GM19043 (cell line): ENCODE data around the gene KCNG2.

ENCODE experiments used
- ATAC-seq: cut with Tn5 transposase; IDR thresholded peaks from one replicate; pipeline ENCODE4 v1.9.1; 2021; ENCODE audit warnings: low read depth; ENCODE audit not compliant: unreplicated experiment

KCNG2 gene

GRCh38 chr18:79934311-79935097 is 136.8 kb downstream of the KCNG2 start:
- no peak for ATAC-seq

GRCh38 chr18:79935098-79935480 is 137.4 kb downstream of the KCNG2 start:
- no peak for ATAC-seq

- no peak for ATAC-seq
Measured at GRCh38 chr18:79935499-79935898, 137.8 kb downstream of the KCNG2 start.

GRCh38 chr18:79935925-79936324 is 138.2 kb downstream of the KCNG2 start:
- no peak for ATAC-seq

DNA sequence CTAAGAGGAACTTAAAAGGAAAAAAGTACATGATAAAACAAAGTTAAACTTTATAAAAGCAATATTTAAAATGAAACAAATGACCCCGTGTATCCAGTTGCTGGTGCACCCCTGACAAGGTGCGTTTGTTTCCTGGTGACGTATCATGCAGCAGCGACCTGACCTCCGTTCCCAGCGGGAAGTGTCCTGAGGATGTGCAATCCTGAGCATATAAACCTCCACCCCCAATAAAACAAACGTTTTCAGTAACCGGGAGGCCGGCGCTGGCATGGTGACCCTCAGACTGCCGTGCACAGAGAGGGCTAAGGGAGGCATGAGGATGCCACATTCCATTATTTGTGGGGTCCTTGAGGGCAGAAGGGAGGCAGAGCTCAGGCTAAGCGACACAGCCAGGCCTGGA is 138.9 kb downstream of the KCNG2 start:
- no peak for ATAC-seq

- no peak for ATAC-seq
Measured at GRCh38 chr18:79937103-79937860, 139.5 kb downstream of the KCNG2 start.

DNA sequence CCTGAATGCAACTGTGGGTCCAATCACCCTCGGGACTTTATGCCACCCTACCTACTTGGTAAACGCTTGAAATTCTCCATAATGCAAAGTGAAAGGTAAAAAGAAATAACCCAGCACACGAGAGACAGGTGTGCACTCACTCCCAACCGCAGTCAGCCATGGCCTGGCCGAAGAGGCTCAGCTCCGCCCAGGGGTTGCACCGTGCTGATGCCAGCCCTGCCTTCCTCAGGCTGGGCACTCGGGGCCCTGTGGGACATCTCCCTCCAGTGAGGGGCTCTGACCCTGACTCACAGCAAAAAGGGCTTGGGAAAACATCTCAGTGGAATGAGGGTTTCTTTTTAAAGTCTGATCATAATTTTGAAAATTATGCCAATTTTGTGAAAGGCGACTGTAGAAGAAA is 140.5 kb downstream of the KCNG2 start:
- no peak for ATAC-seq

DNA sequence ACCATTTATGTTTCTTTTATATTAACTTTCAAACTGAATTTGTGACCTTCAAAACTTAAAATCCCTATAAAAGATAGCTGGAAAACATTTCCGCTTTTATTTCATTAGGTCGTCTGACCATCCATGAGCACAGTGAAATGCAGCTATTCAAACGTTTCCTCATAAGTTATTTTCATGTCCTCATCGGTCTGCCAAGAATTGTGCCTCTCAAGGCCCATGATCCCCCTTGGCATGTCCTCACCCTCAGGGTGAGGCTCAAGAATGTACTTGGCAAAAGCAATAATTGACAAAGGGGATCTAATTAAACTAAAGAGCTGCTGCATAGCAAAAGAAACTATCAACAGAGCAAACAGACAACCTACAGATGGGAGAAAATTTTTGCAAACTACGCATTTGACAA is 141.4 kb downstream of the KCNG2 start:
- ATAC-seq = no peak

DNA sequence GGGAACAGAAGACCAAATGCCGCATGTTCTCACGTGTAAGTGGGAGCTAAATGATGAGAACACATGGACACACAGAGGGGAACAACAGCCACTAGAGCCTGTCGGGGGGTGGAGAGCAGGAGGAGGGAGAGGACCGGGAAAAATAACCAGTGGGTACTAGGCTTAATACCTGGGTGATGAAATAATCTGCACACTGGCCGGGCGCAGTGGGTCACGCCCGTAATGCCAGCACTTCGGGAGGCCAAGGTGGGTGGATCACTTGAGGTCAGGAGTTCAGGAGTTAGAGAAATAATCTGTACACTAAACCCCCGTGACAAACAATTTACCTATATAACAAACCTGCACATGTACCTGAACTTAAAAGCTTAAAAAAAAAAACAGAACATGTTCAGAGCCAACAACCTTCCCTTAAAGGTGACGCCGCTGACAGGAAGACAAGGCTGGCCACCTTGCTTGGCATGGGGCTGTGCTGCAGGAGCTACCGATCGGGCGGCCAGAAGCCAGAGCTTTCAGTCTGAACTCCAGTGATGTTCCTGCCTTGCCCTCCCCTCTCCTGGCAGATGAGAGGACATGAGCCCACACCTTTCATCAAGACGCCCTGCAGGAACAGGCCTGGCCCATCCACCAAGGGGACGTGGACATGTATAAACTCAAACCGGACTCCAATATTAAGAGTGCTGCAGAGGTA is 142.5 kb downstream of the KCNG2 start:
- ATAC-seq = no peak

GRCh38 chr18:79940814-79941472 is 143.2 kb downstream of the KCNG2 start:
- ATAC-seq = no peak

DNA sequence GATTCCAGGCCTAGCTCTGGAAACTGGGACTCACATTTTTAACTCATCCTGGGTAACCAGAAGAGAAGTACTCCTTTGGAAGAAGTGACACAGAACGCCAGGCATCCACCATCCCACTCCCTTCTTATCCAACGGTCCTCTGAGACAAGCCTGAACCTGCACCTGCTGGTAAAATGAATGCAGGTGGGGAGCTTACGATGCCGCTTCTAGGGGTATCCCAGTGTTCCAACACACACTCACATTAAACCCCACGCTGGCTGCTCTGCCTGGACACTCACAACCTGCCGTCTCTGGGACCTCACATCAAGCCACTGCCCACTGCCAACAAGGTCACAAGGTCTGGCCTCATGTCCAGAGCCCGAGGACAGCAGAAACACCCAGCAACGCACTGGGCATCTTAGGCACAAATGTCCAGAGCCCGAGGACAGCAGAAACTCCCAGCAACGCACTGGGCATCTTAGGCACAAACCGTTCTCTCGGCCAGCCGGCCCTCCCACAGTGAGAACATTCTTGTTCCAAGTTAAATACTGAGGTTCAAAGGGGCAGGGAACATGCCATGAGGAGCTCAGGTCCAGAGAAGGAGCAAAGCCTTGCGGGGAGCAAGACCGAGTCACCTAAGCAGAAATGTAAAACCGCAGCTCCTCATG is 143.9 kb downstream of the KCNG2 start:
- no peak for ATAC-seq

DNA sequence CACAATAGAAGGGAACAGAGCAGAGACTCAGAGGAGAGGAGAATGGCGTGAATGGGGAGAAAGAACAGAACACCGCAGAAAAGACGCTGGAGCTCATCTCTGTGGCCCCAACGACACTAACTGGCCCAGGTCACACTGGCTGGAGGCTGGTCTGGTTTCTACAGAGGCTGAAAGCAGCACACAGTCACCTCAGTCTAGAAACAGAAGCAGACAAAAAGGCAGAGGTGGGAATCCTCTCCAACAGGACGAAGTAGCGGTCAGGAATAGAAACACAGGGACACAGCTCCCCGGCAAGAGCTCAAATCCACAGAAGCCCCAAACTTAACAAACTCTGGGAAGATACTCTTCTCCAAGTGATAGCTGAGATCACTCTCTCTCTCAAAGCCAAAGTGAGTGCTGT is 144.5 kb downstream of the KCNG2 start:
- ATAC-seq = no peak

- no peak for ATAC-seq
Measured at GRCh38 chr18:79942786-79943607, 145.3 kb downstream of the KCNG2 start.

DNA sequence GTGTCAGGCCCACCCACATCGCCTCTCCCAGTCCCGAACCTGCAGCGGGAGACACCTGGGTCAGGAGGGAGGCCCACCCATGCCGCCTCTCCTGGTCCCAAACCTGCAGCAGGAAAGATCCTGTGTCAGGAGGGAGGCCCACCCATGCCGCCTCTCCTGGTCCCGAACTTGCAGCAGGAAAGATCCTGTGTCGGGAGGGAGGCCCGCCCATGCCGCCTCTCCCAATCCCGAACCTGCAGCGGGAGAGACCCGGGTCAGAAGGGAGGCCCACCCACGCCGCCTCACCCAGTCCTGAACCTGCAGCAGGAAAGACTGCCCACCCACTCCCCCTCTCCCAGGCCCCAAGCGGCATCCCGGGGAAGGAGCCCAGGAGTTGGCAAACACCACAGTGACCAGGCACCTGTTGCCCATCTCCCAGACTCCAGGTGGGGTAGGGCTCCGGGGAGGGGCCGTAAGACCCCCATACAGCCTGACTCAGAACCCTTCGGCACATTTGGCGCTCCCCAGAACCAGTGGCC is 145.9 kb downstream of the KCNG2 start:
- ATAC-seq = no peak

GRCh38 chr18:79944126-79944731 is 146.5 kb downstream of the KCNG2 start:
- ATAC-seq = no peak

DNA sequence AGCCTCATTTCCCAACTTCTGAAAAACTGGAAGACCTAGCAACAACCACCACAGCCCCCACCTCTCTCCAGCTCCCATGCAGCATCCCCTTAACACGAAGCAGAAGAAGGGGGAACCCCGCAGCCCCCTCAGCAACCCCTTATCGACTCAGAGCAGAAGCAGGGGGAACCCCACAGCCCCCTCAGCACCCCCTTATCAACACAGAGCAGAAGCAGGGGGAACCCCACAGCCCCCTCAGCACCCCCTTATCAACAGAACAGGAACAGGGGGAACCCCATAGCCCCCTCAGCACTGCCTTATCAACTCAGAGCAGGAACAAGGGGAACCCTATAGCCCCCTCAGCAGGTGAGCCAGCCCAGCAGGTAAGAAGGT is 147.0 kb downstream of the KCNG2 start:
- no peak for ATAC-seq

DNA sequence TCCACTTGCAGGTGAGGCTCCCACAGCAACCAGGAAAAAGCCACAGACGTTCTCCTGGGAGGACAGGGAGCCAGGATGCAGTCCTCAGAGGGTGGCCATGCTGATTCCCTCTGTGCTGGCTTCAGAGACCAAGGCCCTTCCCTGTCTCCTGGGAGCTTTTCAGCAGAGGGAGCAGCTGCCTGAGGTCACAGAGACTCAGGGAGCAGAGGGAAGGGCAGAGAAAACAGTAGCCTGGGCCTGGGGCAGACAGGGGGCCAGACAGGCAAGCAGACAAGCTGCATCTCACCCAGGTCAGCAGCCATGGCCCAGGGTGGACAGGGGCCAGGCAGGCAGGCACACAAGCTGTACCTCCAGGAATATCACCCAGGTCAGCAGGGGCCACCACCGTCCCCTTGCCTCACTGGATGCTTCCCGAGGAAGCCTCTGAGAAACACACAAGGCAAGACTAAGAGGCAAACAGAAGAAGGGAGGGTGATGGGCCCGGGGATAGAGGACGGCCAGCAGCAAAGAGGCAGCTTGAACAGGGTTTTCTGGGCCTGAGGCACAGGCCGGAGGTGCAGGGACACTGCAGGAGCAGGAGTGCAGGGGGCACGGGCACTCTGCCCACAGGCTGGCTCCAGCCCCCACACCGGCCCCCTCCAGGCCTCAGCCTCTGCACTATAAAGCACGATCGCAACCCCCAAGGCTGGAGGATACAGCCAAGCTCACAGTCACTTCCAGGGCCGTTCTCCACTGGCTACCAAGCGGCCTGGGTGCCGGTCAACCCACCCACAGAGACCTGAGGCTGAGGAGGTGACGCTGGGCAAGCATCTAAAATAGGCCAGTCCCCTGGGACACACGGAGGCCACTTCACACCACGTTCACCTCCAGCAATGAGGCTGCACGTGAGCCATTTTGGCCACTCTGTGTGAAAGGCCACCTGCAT is 147.6 kb downstream of the KCNG2 start:
- no peak for ATAC-seq
